Vagina (tissue), 2 donors: Measurements from ENCODE around the gene COTL1. TPM values are rescaled to one million over a fixed set of nuclear protein-coding genes. Genes with fewer than 3 reads are reported as not detected.

Experiments used
- DNase-seq, 2 donors: peaks; one replicate each; pipeline ENCODE4 v3.0.0-alpha.2; 2017; ENCODE audit errors: extremely low spot score in 2 of 2
- H3K27ac ChIP-seq: fragments of 200-600 bp; sonication (generic); one replicate; pipeline ENCODE4 v1.5.1; 2019
- H3K27me3 ChIP-seq: fragments of 200-600 bp; sonication (generic); one replicate; pipeline ENCODE4 v1.5.1; 2019
- H3K36me3 ChIP-seq, 2 donors: fragments of 200-600 bp; sonication (generic); one replicate each; pipeline ENCODE4 v1.5.1; 2017 to 2019
- H3K4me1 ChIP-seq: fragments of 200-600 bp; sonication (generic); one replicate; pipeline ENCODE4 v1.5.1; 2019
- H3K4me3 ChIP-seq, 2 donors: fragments of 200-600 bp; sonication (generic); 1 replicate in 1 of 2; 2 replicates in 1 of 2; pipeline ENCODE4 v1.5.1; 2016 to 2019
- H3K9me3 ChIP-seq: fragments of 200-600 bp; sonication (generic); one replicate; pipeline ENCODE4 v1.5.1; 2019
- POLR2A ChIP-seq, 2 donors: fragments of 450-650 bp; IDR thresholded peaks; one replicate each; pipeline ENCODE4 v1.6.1; 2017; ENCODE audit warnings: antibody characterized with exemption in 2 of 2, mild to moderate bottlenecking in 2 of 2, moderate library complexity in 2 of 2
- POLR2AphosphoS5 ChIP-seq, 2 donors: sonication (generic); formaldehyde crosslinking; IDR thresholded peaks; one replicate each; pipeline ENCODE4 v1.9.0; 2017; ENCODE audit warnings: antibody characterized with exemption in 2 of 2, mild to moderate bottlenecking in 2 of 2, low read depth in 1 of 2; ENCODE audit not compliant: insufficient read depth in 1 of 2
- intact Hi-C: fragments of 100-400 bp; cut with DNase I; formaldehyde crosslinking; loops from one replicate; pipeline ENCODE4 v1.15.1; 2023
- total RNA-seq: library from RNA; depleted of rRNA; stranded (reverse); fragments of >200 nt; gene quantifications from one replicate; pipeline ENCODE4 v1.2.3, GENCODE V29; 2016
- TF ChIP-seq, protein P1 (sequence below), 3 experiments: fragments of 450-650 bp in 2 of 3; fragments of 200-600 bp in 1 of 3; sonication (generic) in 1 of 3; IDR thresholded peaks; one replicate each; pipeline ENCODE4 v1.5.1; 2017 to 2019; ENCODE audit warnings: antibody characterized with exemption in 3 of 3, mild to moderate bottlenecking in 2 of 3, moderate library complexity in 2 of 3

The COTL1 gene
- total RNA-seq, 1 donor from 2014 or later = 67.8 TPM

DNA sequence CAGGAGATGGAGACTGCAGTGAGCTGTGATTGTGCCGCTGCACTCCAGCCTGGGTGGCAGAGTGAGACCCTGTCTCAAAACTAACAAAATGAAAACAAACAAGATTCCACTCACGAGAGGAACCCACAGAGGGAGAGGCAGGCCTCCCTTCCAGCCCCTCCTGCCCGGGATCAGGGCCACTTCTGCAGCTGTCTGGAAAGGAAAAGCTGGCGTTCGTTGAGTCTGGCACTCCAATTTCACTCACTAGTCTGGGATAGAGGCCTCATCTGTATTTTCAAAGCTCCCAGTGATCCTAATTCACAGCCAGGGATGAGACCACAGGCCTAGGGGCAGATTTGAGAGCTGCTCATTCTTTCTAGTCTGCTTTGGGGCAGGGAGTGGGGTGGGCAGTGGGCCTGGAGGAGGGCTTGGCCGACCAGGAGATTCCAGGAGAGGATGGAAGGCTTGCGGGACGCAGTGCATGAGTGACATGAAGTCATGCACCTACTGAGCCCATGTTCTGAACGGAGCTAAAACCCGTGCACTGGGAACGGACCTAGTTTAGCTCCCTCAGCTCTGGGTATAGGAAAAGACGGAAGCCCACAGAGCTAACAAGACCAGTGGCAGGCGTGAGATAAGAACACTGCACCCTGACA, 54.0 kb downstream of the COTL1 start:
- TF ChIP-seq, protein P1, sequence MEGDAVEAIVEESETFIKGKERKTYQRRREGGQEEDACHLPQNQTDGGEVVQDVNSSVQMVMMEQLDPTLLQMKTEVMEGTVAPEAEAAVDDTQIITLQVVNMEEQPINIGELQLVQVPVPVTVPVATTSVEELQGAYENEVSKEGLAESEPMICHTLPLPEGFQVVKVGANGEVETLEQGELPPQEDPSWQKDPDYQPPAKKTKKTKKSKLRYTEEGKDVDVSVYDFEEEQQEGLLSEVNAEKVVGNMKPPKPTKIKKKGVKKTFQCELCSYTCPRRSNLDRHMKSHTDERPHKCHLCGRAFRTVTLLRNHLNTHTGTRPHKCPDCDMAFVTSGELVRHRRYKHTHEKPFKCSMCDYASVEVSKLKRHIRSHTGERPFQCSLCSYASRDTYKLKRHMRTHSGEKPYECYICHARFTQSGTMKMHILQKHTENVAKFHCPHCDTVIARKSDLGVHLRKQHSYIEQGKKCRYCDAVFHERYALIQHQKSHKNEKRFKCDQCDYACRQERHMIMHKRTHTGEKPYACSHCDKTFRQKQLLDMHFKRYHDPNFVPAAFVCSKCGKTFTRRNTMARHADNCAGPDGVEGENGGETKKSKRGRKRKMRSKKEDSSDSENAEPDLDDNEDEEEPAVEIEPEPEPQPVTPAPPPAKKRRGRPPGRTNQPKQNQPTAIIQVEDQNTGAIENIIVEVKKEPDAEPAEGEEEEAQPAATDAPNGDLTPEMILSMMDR (IDR thresholded peaks at IDR 0.05) = no peak
- TF ChIP-seq POLR2AphosphoS5 (IDR thresholded peaks at IDR 0.05; ENCODE audit: insufficient read depth in 1 of 2, low read depth in 1 of 2) (no peak), POLR2A (IDR thresholded peaks at IDR 0.05) (no peak)

DNA sequence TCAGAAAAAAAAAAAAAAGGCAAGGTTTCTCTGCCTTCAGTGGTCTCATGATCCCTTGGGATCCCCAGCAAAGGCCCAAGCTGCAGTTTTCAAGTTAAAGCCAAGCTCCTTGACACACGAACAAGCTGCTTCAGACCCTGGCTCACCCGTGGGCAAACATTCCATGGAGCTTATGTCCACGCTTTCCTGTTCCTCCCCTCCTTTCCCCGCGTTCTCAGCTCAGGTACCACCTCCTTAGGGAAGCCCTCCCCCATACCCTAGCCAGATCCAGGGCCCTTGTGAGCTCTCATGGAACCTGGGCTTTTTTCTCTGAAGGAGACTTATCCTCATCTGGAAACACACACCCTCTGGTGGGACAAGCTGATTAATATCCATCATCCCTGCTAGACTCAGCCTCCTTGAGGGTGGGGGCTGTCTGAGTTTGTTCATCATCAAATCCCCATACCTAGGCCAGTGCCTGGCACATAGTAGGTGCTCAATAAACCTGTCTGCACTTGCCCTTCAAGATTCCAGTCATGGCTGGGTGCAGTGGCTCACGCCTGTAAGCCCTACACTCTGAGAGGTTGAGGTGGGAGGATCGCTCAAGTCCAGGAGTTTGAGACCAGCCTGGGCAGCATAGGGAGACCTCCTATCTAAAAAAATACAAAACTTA, 54.7 kb downstream of the COTL1 start:
- intact Hi-C loops = no loop called here
- no peak for DNase-seq
- no peaks in the 10 kb centered on the region for H3K9me3 ChIP-seq
- no peaks in the 10 kb centered on the region for H3K27me3 ChIP-seq
- TF ChIP-seq POLR2AphosphoS5 (IDR thresholded peaks at IDR 0.05; ENCODE audit: insufficient read depth in 1 of 2, low read depth in 1 of 2) = no peak
- no peaks in the 10 kb centered on the region for H3K4me1 ChIP-seq
- H3K36me3 ChIP-seq = no peaks in the 10 kb centered on the region
- H3K27ac ChIP-seq = no peak overlapping the region
- no peak overlapping the region for H3K4me3 ChIP-seq

More for the DNA sequence above, 54.0 kb downstream of the COTL1 start:
- intact Hi-C loops = no loop called here
- Histone ChIP-seq H3K4me3 (no peak overlapping the region), H3K9me3 (no peaks in the 10 kb centered on the region), H3K4me1 (no peaks in the 10 kb centered on the region), H3K36me3 (no peaks in the 10 kb centered on the region), H3K27me3 (no peaks in the 10 kb centered on the region), H3K27ac (no peak overlapping the region)
- DNase-seq = no peak

DNA sequence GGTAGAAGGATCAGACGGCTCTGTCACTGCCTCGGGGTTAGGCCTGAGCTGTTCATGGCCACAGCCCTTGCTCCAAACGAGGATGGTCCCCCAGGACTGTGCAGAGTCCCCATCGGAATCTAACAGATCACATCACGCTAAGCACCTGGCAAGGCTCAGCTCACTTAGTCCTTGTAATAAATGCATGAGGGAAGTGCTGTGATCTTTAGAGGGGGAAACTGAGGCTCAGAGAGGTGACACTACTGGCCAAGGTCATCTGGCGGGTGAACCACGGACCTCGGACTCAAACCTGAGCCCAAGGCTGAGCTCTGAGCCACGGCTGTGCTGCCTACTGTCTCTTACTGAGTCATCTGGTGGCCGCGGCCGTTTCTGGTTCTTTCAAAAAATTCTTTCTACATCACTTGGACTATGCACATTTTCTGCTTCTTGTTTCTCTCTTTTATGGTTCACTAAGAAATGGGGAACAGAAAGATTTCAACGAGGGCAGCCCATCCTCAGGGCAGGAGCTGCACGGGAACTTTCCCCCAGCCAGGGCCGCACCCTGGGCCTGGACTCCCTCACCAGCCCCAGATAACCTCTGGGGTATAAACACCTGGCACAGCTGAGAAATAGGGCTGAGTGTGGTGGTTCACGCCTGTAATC, 55.6 kb downstream of the COTL1 start:
- Histone ChIP-seq H3K27ac (no peak overlapping the region), H3K27me3 (no peaks in the 10 kb centered on the region), H3K36me3 (no peaks in the 10 kb centered on the region), H3K4me3 (no peak overlapping the region), H3K9me3 (no peaks in the 10 kb centered on the region), H3K4me1 (no peaks in the 10 kb centered on the region)
- DNase-seq = no peak
- TF ChIP-seq, protein P1 (IDR thresholded peaks at IDR 0.05) = no peak
- TF ChIP-seq POLR2AphosphoS5 (IDR thresholded peaks at IDR 0.05; ENCODE audit: insufficient read depth in 1 of 2, low read depth in 1 of 2) (no peak), POLR2A (IDR thresholded peaks at IDR 0.05) (no peak)
- intact Hi-C loops = no loop called here

DNA sequence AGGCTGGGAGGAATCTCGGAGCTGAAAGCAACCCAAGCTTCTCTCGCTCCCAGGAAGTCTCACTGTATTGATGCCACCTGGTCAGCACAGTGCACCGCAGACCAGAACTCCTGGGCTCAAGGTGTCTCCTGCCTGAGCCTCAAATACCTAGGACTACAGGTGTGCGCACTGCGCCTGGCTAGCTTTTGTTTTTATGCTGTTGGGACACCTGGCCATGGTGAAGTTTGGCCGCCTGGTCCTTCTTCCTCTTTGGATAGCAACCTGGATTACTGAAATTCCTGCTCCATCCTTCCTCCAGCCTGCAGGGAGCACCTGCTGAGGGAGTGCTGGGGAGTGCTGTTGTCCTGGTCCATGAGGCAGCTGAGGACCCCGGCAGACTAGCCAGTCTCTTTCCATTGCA, 56.6 kb downstream of the COTL1 start:
- Histone ChIP-seq H3K27me3 (no peaks in the 10 kb centered on the region), H3K36me3 (no peaks in the 10 kb centered on the region), H3K4me3 (no peak overlapping the region), H3K27ac (no peak overlapping the region), H3K9me3 (no peaks in the 10 kb centered on the region), H3K4me1 (no peaks in the 10 kb centered on the region)
- intact Hi-C loops = no loop called here
- TF ChIP-seq POLR2A (IDR thresholded peaks at IDR 0.05) (no peak), POLR2AphosphoS5 (IDR thresholded peaks at IDR 0.05; ENCODE audit: insufficient read depth in 1 of 2, low read depth in 1 of 2) (no peak)
- TF ChIP-seq, protein P1 (IDR thresholded peaks at IDR 0.05) = no peak
- DNase-seq = no peak

DNA sequence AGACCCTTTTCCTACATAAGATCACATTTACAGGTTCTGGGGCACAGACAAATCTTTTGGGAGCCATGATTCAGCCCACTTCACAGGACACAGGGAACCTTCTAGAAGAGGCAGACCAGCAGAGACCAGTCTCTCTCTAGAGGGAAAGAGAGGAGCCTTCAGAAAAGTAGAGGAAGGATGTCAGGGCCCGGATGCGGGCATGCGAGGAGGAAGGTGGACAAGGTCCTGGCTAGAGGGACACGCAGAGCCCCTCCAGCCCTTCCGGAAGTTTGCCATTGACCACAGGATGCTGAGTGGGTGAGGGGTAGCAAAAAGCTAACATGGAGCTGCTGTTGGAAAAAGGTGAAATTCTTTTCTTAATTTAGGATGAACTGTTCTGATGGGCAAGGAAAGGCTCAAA, 57.6 kb downstream of the COTL1 start:
- no peak overlapping the region for H3K27ac ChIP-seq
- TF ChIP-seq POLR2A (IDR thresholded peaks at IDR 0.05) (no peak), POLR2AphosphoS5 (IDR thresholded peaks at IDR 0.05; ENCODE audit: insufficient read depth in 1 of 2, low read depth in 1 of 2) (no peak)
- TF ChIP-seq, protein P1 (IDR thresholded peaks at IDR 0.05) = no peak

More for the DNA sequence above, 57.6 kb downstream of the COTL1 start:
- Histone ChIP-seq H3K4me1 (no peaks in the 10 kb centered on the region), H3K9me3 (no peaks in the 10 kb centered on the region), H3K27me3 (no peaks in the 10 kb centered on the region), H3K4me3 (no peak overlapping the region), H3K36me3 (no peaks in the 10 kb centered on the region)
- DNase-seq = no peak
- intact Hi-C loops = no loop called here
